GM21723 (cell line): ENCODE measurements around the gene CIB1.
"Not testable (repeated sequence)": the region's sequence is repeated elsewhere in the genome, so short reads cannot be mapped to it uniquely, and the experiment has no call there.

Source experiments
- ATAC-seq: cut with Tn5 transposase; IDR thresholded peaks from one replicate; pipeline ENCODE4 v1.9.1; 2021; ENCODE audit warnings: mild to moderate bottlenecking, moderate library complexity; ENCODE audit not compliant: unreplicated experiment

The CIB1 gene

DNA sequence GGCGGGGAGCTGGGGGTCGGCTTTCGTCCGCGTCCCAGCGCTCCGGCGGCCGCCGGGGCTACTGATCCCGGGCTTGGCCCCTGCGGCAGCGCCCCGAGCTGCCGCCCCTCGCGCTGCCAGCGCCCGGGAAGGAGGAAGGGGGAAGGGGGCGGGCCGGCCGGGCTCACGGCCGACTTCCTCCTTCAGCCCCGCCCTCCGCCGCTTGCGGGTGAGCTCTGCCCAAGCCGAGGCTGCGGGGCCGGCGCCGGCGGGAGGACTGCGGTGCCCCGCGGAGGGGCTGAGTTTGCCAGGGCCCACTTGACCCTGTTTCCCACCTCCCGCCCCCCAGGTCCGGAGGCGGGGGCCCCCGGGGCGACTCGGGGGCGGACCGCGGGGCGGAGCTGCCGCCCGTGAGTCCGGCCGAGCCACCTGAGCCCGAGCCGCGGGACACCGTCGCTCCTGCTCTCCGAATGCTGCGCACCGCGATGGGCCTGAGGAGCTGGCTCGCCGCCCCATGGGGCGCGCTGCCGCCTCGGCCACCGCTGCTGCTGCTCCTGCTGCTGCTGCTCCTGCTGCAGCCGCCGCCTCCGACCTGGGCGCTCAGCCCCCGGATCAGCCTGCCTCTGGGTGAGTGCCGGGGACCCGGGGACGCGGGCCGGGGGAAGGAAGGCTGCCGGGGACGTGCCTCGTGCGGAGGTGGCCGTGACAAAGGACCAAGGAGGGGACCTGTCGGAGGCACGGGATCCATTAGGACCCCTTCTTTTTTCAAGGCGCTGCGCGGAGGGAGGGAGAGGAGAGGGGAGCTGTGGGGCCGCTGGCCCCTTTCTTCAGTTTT, 32.4 kb downstream of the CIB1 start, which contains the start of gene SEMA4B:
SEMA4B (plus strand) TSS at position 201 of the 814 bp plus-strand sequence; CDS start at position 450, 249 bp downstream.
- ATAC-seq: peak; percentile 88

DNA sequence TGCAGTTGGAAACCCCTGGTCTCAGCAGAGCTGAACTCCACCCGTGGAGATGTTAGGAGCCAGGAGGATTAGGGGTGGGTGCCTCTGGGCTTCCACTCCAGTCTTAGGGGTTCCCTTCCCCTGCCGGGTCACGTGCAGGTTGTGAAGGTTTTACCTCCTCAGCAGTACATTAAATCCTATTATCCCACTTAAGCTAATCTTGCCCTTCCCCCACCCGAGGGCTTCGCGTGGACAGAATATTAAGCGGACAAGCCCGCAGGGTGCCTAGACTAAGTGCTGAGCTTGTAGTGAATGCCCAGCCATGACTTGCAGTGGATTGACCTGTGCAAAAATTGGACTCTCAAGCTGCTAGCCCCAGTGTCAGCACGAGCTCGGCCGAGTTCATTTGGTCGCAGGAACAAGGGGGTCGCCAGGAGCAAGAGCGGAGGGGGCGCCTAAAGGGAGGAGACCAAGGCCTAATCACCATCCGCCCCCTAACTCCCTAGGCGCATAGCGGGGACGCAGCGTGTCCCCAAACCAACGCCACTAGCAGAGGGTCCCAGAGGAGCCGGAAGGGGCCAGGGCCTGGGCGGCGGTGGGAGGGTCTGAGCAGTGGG, 33.1 kb downstream of the CIB1 start:
- peak; percentile 12 for ATAC-seq

DNA sequence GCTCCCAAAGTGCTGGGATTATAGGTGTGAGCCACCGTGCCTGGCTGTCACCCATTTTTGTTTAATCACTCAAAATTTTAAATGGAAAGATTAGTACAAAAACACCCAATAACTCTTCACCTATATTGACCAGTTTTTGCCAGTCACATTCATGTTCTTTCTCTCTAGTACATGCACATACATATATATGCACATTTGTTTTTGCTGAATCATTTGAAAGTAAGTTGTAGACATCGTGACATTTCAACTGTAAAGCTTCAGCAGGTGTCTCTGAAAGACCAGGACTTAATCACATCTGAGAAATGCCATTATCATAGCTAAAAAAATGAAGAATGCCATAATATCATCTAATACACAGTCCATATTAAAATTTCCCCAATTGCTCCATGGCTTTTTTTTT, 39.1 kb downstream of the CIB1 start:
- no peak for ATAC-seq

DNA sequence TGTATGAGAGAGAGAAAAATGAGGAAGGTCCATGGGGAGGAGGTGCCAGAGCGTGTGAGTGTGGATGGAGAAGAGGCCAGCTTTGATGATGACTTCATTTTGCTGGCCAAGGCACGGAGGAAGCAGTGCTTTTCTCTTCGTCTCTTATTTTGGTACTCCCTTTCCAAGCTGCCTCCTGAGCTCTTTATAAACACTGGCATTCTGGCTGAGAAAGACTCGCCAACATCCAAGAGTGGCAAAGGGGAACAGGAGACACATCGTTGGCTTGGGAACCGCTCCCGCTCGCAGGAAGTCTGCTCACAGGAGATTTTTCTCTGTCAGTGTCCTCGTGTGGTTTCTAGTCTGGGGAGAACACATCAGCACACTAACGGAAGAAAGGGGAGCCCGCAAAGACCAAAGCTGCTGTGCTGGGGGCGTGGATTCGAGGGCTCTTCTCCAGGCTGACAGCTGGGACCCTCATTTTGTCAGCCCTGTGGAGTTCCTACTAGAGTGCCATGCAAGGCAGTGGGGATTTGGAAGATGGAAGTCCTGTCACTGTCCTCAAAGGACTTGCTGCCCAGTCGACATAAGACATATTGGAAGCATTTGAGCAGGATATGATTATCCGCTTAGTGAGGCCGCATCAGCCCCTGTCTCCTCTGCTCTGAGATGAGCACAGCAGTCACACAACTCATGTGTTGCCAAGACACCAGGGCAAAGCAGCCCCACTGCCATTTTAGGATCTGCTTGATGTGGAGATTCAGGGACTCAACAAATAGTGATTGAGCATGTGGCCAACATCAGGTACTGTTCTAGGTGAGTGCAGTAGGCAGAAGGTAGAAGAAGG, 40.6 kb downstream of the CIB1 start:
- no peak for ATAC-seq

DNA sequence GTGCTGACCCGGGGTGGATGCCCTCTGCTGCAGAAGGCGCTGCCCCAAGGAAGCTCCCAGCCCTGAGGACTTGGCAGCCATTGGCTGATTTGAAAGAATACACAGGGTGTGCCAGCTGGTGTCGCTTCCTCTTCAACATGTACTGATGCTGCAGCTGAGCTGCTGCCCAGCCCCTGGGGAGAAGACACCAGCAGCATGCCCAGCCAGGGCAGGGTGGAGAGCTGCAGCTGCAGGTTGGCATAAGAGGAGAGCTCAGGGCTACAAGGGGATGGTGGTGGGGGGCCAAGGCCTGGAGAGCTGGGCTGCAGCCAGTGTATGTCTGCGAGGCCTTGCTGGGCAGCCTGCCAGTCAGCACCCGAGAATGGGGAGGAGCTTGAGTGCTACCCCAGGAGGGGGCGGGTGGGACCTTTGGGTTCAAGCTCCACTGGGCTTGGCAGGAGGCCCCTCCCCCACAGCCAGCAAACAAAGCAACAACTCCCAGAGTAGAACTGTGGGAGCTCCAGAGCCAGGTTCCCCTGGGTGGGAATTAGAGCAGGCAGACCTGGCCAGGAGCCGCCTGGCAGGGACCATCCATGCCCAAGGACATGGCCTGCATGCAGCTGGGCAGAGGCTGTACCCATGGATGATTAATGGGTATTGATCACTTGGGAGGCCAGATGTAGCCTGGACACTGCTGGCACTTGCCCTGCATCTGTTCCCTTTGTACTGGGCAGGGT, 41.8 kb downstream of the CIB1 start:
- ATAC-seq: peak; percentile 56

DNA sequence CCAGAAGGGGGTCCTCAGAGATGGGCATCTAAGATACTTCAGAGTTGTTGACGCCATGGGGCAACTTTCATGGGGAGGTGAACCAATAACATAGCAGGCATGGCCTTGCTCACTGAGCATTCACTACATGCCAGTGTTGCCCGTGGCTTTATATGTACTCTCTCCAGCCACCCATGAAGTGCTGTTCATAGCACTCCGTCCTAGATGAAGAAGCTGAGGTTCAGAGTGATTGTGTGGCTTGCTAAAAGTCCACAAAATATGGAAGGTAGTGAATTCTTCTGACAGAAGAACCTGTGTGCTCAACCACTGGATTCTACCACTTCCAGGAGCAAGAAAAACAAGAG, 42.4 kb downstream of the CIB1 start:
- peak; percentile 29 for ATAC-seq

DNA sequence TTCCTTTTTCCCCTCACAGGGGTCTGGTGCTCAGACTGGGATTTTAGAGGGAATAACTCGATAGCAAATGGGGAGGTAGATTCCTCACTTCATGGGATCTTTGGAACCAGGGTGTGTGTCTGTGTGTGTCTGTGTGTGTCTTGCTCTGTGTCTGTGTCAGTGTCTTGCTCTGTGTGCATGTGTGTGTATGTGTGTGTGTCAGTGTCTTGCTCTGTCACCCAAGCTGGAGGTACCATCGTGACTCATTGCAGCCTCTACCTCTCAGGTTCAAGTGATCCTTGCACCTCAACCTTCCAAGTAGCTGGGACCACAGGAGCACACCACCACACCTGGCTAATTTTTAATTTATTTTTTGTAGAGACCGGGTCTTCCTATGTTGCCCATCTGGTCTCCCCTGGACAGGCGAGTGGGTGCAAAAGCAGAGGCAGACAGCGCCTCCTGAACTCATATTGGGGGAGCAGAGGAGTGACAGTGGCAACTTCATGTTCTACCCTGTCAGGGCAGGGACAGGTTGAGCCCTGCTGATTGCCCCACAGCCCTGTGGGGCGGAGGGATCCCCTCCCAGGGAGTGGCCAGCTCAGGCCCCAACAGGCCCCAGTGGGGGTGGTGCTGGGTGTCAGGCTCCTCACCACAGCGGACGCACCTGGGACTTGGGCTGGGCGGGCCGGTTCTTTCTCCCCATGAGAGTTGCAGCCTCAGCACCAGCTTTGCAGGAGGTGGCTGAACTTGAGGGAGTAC, 43.0 kb downstream of the CIB1 start:
- ATAC-seq: peak; percentile 65

DNA sequence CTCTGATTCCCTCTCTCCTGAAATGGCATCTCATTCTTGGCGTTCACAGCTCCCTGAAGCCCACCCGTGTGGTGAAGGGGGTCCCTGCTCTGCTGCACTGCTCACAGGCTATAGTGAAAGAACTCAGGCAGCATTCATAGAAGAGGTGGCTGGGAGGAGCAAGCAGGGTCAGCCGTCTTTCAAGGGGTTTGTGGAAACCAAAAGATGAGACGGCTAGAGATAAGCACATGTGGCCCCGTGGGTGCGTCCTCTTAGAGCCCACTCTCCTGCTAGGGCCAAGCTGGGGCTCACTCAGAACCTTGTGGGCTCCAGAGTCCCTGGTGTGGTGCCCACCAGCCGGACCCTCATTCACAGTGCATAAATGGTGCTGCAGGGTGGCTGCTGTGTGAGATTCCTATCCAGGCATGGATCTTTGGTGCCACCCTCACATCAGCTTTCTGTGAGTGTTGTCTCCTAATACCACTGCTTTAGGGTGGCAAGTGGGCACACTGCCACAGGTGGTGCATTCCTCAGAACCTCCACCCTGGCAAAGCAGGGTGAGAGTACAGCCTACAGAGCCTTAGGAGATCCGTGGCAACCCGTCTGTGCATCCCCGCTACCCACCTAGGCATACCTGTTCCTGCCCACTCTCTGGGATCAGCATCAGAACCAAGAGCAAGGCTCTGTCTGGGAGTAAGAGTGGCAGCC, 43.8 kb downstream of the CIB1 start:
- ATAC-seq: no peak

DNA sequence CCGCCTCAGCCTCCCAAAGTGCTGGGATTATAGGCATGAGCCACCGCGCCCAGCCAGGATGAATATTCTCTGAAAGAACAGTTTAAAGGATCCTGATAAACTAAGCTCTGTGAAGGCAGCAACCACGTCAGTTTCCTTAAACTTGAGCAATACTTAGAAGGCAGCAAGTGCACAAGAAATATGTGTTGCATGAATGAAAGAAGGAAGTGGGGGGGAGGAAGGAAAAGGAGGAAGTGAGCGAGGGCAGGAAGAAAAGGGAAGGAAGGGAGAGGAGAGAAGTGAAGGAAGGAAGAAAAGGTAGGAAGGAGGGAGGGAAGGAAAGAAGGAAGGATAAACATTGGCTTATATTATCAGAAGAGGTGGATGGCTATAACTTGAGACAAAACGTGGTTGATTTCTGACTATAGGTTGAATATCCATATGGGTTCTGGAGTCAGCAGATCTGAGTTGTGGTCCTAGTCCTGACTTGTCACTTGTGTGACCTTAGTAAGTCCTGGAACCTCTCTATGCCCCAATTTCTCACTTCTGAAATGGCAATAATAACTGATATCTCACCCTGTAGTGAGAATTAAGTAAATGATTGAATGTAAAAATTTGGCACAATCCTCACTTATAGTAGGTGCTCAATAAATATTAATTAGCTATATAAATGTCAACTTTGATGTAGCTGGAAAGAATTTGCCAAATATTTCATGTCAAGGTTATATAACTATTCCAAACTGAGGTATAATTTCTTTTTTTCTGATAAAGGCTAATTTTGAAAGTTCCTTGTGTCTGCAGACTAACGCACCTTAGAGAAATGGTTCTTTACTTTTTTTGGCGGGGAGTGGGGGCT, 44.6 kb downstream of the CIB1 start:
- no peak for ATAC-seq

DNA sequence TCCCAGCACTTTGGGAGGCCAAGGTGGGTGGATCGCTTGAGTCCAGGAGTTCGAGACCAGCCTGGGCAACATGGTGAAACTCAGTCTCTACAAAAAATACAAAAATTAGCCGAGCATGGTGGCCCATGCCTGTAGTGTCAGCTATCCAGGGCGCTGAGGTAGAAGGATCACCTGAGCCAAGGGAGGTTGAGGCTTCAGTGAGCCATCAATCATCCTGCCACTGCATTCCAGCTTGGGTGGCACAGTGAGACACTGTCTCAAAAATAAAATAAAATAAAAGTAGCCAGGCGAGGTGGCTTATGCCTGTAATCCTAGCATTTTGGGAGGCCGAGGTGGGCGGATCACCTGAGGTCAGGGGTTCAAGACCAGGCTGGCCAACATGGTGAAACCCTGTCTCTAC, 45.7 kb downstream of the CIB1 start:
- not testable (repeated sequence) for ATAC-seq

DNA sequence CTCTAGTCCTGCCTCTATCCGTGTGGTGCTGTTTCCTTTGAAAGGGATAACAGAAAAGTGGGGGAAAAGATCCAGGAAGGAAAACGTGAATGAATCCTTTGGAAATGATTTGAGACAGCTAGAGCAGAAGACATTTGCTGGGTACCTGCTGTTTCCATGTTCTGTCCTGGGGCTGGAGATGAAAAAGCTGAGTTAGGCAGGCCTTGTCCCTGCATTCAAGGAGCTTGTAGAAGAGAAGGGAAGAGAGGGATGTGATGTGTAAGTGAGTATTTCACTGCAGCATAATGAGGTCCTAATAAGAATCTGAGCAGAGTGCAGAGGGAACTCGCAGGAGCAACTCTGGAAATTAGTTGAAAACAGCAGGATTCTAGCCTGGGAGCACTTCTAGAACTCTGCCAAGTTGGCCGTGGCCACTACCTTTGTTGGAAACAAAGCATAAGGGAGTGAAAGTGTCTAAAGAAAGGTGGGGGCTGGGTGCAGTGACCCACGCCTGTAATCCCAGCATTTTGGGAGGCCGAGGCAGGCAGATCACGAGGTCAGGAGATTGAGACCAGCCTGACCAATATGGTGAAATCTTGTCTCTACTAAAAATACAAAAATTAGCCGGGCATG, 46.4 kb downstream of the CIB1 start:
- ATAC-seq: no peak

DNA sequence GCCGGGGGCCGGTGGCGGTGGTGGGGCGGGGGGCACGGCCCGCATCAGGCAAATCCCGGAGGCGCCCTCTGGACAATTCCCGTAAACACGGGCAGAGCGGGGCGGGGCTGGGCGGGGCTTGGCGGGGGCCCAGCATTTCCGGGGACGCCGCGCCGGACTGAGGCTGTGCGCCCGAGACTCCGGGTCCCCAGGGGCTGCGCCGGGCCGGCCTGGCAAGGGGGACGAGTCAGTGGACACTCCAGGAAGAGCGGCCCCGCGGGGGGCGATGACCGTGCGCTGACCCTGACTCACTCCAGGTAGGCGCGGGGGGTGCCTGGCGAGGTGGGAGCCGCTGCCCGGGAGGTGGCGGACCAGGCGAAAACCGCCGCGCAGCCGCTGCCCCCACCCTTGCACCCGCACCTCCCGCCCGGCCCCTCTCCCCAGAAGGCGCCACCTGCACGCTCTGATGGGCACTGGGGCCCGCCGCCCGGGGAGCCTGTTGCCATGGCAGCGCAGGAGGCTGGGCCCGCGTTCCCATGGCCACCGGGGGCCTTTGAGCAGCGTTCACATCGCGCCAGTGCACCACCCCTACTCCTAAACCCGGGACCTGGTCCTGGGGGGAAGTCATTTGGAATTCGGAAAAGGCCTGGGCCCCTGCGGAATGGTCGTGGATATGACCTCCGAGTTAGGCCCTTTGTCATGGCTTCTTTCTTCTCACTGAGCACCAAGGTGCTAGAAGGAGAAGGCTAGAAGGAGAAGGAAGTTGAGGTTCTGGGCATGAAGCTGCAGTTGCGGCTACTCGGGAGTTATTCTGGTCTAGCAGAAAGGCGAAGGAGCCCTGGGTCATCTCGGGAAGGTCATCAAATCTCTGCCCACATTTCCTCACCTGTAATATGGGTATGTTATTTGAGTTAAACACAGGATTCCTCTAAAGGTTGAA, 48.7 kb downstream of the CIB1 start:
- peak; percentile 67 for ATAC-seq

DNA sequence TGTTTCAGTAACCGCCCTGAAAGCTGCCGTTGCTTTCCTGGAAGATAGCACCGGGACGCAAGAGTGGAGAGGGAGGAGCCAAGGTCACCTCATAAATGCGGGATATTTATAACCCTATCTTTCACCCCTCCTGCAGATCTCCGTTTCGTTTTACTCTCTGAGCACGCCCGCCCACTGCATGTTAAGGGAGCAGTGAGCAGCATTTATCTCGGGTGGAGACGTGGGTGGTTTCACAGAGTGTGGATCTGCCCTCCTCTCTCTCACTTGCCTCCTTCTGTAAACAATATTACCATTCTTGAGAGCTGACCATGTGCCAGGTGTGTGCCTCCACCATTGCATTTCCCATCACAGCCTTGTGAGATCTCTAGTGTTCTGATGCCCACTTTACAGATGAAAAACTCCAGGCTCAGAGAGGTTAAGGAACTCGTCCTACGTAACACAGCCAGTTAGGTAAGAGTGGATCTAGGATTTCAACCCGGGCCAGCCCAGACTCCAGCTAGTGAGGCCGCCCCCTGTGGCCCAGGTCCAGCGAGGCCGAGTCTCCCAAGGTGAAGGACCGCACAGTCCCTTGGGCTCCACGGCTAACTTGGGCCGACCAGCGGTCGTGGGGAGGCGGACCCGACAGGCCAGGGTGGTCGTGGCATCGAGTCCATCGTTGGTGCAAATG, 49.5 kb downstream of the CIB1 start:
- ATAC-seq: peak; percentile 55

DNA sequence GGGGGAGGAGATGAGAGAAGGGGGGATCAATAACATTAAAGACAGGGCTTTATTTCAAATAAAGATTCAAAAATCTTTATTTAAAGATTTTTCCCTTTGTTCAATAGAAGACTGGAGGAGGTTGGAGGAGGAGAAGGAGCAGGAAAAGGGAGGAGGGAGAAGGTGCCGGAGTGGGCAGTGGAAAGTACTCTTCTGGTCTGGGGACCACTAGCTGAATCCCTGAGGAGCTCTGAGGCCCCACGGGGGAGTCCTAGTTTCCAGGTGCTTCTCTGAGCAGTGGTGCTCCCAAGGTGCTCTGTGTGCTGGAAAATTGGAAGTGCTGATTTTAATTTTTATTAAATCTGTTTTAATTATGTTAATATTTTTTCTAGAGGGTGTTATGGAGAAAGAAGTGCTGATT, 52.0 kb downstream of the CIB1 start:
- ATAC-seq: no peak
